Endodermal cell (in vitro differentiated cells): ENCODE results near the gene ACAP3. TPM values are rescaled to one million over a fixed set of nuclear protein-coding genes. Genes with fewer than 3 reads are reported as not detected.

ENCODE experiments used
- DNase-seq: peaks from one replicate; pipeline ENCODE4 v3.0.0-alpha.2; 2017
- H3K27ac ChIP-seq: 2 replicates; pipeline ENCODE4 v1.5.1; 2013; ENCODE audit warnings: mild to moderate bottlenecking, low read depth, low read length, moderate library complexity
- H3K27me3 ChIP-seq: 2 replicates; pipeline ENCODE4 v1.6.1; 2013; ENCODE audit warnings: mild to moderate bottlenecking, low read length, moderate library complexity; ENCODE audit not compliant: insufficient read depth, control insufficient read depth, poor library complexity, severe bottlenecking
- H3K36me3 ChIP-seq: 2 replicates; pipeline ENCODE4 v1.7.0; 2013; ENCODE audit warnings: mild to moderate bottlenecking, low read length, moderate library complexity; ENCODE audit not compliant: control insufficient read depth, insufficient read depth
- H3K4me1 ChIP-seq: one replicate; pipeline ENCODE4 v1.7.0; 2013; ENCODE audit warnings: low read length; ENCODE audit not compliant: control insufficient read depth, insufficient read depth
- H3K4me3 ChIP-seq: 2 replicates; pipeline ENCODE4 v1.5.1; 2013; ENCODE audit warnings: mild to moderate bottlenecking, low read length, moderate library complexity
- H3K9ac ChIP-seq: 2 replicates; pipeline ENCODE4 v1.6.1; 2013; ENCODE audit warnings: mild to moderate bottlenecking, low read length, moderate library complexity; ENCODE audit not compliant: poor library complexity, severe bottlenecking; ENCODE audit errors: extremely low read depth
- H3K9me3 ChIP-seq: 2 replicates; pipeline ENCODE4 v1.6.1; 2013; ENCODE audit warnings: mild to moderate bottlenecking, low read length, moderate library complexity; ENCODE audit not compliant: control insufficient read depth
- H3K27ac Mint-ChIP-seq: 2 replicates; pipeline ENCODE4 v1.8.0; 2020; ENCODE audit warnings: mixed read lengths
- H3K27me3 Mint-ChIP-seq: 2 replicates; pipeline ENCODE4 v1.8.0; 2021; ENCODE audit warnings: mild to moderate bottlenecking, mixed read lengths; ENCODE audit not compliant: insufficient read depth
- H3K36me3 Mint-ChIP-seq: 2 replicates; pipeline ENCODE4 v1.8.0; 2020; ENCODE audit warnings: low read depth, mixed read lengths
- H3K4me1 Mint-ChIP-seq: 2 replicates; pipeline ENCODE4 v1.8.0; 2020; ENCODE audit warnings: mixed read lengths
- H3K4me3 Mint-ChIP-seq: 2 replicates; pipeline ENCODE4 v1.8.0; 2020; ENCODE audit warnings: mild to moderate bottlenecking, moderate library complexity, mixed read lengths
- H3K9me3 Mint-ChIP-seq: 2 replicates; pipeline ENCODE4 v1.8.0; 2020; ENCODE audit warnings: mild to moderate bottlenecking, mixed read lengths
- WGBS, 2 experiments: methylation state at CpG; one replicate each; pipeline versions ENCODE4 v1.1.5 to v1.1.7; 2013; ENCODE audit warnings: missing lambda C conversion rate in 2 of 2, mixed read lengths in 1 of 2; ENCODE audit not compliant: insufficient coverage in 1 of 2, insufficient read length in 1 of 2; 5-methylcytosine and 5-hydroxymethylcytosine counted together
- total RNA-seq, 2 donors: library from RNA; stranded (reverse); fragmentation: NEBNext Ultra II Directional in 1 of 2; extraction: Animal tissue kit (Norgen Biotek cat#: 25700) in 1 of 2; gene quantifications; 2 replicates in 1 of 2; 3 replicates in 1 of 2; pipeline ENCODE4 v1.2.1, GENCODE V29; 2021
- TF ChIP-seq, protein P1 (sequence below): fragments of 200-600 bp; sonication (generic); conservative IDR thresholded peaks from 2 replicates; pipeline ENCODE4 v1.5.0; 2021; ENCODE audit warnings: antibody characterized with exemption, mild to moderate bottlenecking

ACAP3 gene
- total RNA-seq, 2 donors from 2014 or later: 36.8 to 43.5 TPM

DNA sequence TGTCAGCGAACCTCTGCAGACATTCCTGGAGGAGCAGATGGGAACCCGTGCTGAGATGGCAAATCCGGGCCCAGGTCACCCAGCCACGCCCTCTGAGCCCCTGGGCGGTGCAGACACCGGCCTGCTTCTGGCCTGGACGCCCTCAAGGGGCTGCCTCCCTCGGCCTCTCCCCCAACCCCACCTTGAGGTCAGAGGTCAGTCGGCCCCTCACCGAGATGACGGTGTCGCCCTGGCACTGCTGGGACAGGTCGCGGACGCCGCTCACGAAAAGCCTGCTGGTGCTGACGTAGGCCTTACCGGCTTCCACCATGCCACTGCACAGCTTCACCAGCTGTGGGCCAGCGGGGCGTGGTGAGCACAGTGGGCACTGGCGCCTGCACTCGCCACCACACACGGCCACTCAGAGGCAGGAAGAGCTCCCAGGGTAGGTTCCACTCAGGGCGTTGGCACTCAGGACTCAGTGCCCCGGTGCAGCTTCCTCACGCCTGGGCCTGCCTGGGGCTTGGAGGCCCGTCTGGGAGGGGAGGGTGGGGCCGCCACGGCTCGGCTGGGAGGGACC lies 4.7 kb downstream of the ACAP3 start:
- TF ChIP-seq, protein P1, sequence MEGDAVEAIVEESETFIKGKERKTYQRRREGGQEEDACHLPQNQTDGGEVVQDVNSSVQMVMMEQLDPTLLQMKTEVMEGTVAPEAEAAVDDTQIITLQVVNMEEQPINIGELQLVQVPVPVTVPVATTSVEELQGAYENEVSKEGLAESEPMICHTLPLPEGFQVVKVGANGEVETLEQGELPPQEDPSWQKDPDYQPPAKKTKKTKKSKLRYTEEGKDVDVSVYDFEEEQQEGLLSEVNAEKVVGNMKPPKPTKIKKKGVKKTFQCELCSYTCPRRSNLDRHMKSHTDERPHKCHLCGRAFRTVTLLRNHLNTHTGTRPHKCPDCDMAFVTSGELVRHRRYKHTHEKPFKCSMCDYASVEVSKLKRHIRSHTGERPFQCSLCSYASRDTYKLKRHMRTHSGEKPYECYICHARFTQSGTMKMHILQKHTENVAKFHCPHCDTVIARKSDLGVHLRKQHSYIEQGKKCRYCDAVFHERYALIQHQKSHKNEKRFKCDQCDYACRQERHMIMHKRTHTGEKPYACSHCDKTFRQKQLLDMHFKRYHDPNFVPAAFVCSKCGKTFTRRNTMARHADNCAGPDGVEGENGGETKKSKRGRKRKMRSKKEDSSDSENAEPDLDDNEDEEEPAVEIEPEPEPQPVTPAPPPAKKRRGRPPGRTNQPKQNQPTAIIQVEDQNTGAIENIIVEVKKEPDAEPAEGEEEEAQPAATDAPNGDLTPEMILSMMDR: no peak
- DNase-seq: no peak
- no peaks in the 10 kb centered on the region for H3K27me3 ChIP-seq

DNA sequence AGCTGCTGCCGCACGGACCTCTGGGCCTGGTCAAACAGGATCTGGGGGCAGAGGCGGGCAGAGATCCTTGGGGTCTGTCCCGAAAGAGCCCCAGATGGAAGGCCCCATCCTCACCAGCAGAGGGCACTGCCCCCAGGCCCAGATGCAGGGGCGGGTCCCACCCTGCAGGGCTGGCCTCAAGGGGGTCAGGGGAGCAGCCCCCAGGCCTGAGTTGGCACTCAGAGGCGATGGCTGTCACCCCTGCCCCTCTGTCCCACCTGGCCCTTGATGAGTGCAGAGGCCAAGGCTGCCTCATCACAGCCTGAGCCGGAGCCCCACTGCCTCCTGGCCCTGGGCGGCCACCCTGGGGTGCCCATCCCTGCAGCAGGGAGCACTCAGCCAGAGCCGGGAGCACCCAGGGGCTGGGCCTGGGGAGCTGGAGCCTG lies 5.7 kb downstream of the ACAP3 start:
- H3K27me3 ChIP-seq: no peaks in the 10 kb centered on the region

More for the DNA sequence above, 4.7 kb downstream of the ACAP3 start:
- peaks cover 15% of the 10 kb centered on the region for H3K4me1 Mint-ChIP-seq
- Histone ChIP-seq H3K9ac (no peak overlapping the region), H3K27ac (no peak overlapping the region), H3K36me3 (no peaks in the 10 kb centered on the region), H3K4me3 (no peak overlapping the region), H3K9me3 (no peaks in the 10 kb centered on the region), H3K4me1 (peaks cover 20% of the 10 kb centered on the region)
- no peaks in the 10 kb centered on the region for H3K27me3 Mint-ChIP-seq
- H3K9me3 Mint-ChIP-seq: no peaks in the 10 kb centered on the region
- no peak overlapping the region for H3K27ac Mint-ChIP-seq
- no peaks in the 10 kb centered on the region for H3K36me3 Mint-ChIP-seq
- H3K4me3 Mint-ChIP-seq: no peak overlapping the region
- WGBS, 2 experiments: 91 to 94% methylated on average over 18 to 31 of the region's 31 CpGs

DNA sequence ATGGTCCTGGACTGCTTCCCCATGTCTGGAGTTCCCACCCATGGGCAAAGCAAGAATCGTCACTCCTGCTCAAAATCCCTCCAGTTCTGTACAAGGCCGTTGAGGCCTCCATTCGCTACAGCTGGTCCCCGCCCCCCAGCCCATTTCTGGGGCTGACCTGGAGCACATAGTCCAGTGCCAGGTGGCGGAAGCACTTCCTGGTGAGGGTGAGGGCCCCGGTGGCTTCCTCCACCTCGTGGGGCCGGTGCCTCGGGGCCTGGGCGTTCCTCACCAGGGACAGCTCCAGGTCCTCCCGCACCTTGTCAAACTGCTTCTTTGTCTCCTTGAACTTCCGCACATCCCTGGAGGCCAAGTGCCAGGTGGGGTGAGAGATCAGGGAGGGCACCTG lies 7.4 kb downstream of the ACAP3 start:
- Histone ChIP-seq H3K9me3 (no peaks in the 10 kb centered on the region), H3K27me3 (no peaks in the 10 kb centered on the region), H3K36me3 (no peaks in the 10 kb centered on the region), H3K9ac (no peak overlapping the region), H3K27ac (no peak overlapping the region), H3K4me1 (peaks cover 6% of the 10 kb centered on the region), H3K4me3 (no peak overlapping the region)
- TF ChIP-seq, protein P1: no peak
- Mint-ChIP-seq H3K4me1 (peaks cover 2% of the 10 kb centered on the region), H3K4me3 (no peak overlapping the region), H3K9me3 (no peaks in the 10 kb centered on the region), H3K27me3 (no peaks in the 10 kb centered on the region), H3K27ac (no peak overlapping the region), H3K36me3 (no peaks in the 10 kb centered on the region)
- DNase-seq: no peak
- 93 to 95% methylated on average over 7 to 12 of the region's 12 CpGs for WGBS, 2 experiments

More for the DNA sequence above, 5.7 kb downstream of the ACAP3 start:
- peaks cover 13% of the 10 kb centered on the region for H3K4me1 Mint-ChIP-seq
- TF ChIP-seq, protein P1: peak; percentile 82
- H3K36me3 Mint-ChIP-seq: no peaks in the 10 kb centered on the region
- H3K9me3 Mint-ChIP-seq: no peaks in the 10 kb centered on the region
- H3K27ac Mint-ChIP-seq: no peak overlapping the region
- H3K9ac ChIP-seq: no peak overlapping the region
- H3K4me3 Mint-ChIP-seq: no peak overlapping the region
- no peak overlapping the region for H3K4me3 ChIP-seq
- no peak overlapping the region for H3K27ac ChIP-seq
- no peaks in the 10 kb centered on the region for H3K27me3 Mint-ChIP-seq
- H3K9me3 ChIP-seq: no peaks in the 10 kb centered on the region
- WGBS, 2 experiments: 90% methylated on average over 4 to 9 of the region's 9 CpGs
- peak; percentile 75 for DNase-seq
- no peaks in the 10 kb centered on the region for H3K36me3 ChIP-seq
- peaks cover 20% of the 10 kb centered on the region for H3K4me1 ChIP-seq
